Activated naive CD4-positive, alpha-beta T cell treated with Interleukin-2 at 50 U/mL for 16 hours (primary cell): Measurements from ENCODE around the gene TREML4.
"Not testable (repeated sequence)": the region's sequence is repeated elsewhere in the genome, so short reads cannot be mapped to it uniquely, and the experiment has no call there.

ENCODE experiments used
- DNase-seq: peaks from one replicate; pipeline ENCODE4 v3.0.0-alpha.2; 2020

The TREML4 gene, protein sequence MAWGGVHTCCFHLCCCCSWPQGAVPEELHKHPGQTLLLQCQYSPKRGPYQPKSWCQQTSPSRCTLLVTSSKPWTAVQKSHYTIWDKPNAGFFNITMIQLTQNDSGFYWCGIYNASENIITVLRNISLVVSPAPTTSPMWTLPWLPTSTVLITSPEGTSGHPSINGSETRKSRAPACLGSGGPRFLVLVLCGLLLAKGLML

DNA sequence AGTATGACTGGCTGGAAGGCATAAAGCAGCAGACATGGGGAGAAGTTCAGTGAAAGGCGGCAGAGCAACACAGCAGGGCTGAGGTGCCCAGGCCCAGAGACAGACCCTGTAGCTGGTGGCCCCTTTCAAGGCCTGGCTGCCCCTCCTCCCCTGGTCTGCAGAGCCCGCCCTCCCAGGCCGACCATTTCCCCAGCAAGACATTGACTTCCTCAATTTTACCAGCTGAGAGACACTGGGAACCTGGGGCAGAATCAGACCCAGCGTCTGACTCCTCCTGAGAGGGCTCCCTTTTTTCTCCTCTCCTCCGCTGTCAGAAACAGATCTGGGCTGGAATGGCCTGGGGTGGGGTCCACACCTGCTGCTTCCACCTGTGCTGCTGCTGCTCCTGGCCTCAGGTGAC is at the start of gene TREML4:
Gene TREML4 (plus strand): TSS at position 254 of the 400 bp plus-strand sequence. CDS start 79 bp downstream, at position 333.
- no peak for DNase-seq

DNA sequence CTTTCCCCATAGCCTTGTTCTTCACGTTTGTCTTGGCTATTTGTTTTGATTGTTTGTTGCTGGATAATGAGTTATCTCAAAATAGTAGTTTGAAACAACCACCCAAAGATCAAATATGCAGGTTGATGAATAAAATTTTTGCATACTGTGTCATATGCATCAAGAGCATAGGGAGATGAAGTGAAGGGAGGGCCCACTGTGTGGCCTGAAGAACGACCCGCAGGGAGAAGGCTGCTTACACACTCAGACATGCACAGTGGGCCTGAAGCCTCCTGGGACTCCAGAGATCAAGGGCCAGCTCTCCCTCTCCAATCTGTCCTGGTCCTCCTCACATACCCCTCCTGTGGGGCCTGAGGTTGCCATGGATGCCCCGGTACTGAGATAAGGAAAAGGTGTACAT is 49.0 kb upstream of the TREML4 start:
- DNase-seq, result no peak

DNA sequence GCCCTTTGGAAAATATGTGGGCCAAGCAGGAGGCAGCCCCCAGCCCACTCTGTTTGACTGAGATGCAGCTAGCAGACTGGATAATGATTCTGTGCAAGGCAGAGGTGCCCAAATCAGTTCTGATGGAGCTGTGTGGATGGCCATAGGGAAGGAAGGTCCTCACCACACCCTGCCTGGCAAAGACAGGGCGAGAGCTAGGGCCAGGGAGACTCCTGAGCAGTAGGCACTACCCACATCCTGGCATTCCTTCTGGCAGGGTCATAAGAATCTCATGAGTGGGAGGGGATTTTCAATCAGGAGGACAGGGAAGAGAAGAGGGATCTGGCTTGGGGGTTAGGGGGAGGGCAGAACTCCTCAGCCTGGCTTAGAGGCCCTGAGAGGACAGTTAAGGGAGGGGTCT is 46.6 kb upstream of the TREML4 start:
- DNase-seq, result no peak

DNA sequence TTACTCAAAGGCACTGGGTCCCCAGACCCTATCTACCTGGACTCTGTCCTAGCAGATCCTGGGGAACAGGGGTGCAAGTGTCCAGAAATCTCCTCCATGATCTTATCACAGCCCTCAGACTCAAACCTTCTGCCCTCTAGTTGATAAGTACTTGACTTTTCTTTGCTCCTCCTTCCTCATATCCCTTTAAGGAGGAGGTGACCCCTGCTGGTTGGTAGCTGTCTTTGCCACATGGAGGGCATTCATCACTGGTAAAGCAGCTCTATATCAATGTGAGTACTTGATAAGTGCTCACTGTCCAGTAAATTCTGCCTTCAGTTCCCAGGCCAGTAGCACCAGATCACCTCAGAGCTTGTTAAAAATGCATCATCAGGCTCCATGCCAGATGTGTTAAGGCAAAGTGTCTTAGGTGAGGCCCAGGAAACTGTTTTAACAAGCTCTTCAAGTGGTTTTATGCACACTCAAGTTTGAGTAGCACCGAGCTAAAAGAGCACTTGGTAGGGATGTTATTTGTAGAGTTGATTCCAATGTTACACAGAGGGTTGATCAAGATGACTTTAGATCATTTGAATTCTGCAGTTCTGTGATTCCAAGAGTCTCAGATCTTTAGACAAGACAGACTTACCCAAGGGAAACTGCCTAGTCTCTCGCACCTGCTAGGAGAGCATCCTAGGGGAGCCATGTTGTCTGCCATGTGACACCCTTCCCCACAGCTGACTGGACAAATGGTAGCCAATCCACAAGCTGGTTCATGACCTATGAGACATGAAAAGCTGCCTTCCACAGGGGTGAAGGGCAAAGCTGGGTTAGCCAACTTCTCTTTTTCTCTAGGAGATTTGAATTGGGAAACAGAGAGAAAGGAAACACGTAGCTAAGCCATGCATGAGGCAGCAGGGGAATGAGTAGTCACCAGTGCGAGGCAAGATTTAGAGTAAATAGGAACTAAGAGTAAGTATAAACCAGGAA is 45.8 kb upstream of the TREML4 start:
- DNase-seq, result peak; percentile 45

DNA sequence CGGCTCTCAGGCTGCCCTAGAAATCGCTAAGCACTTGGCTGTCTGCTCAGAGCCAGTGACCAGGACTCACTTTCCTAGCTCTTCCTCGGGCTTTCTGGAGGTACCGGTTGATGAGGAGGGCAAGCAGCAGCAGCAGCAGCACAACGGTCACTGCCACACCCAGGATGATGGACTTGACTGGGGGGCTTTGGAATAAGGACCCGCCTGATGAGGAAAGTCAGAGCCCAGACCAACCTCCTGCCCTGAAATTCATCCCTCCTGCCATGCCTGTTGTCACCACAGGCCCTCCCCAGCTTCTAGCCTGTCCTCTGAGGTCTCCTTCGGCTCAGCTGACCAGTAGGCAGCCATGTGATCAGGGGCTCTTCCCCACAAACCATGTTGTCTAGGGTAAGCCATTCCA is 43.4 kb upstream of the TREML4 start:
- no peak for DNase-seq

DNA sequence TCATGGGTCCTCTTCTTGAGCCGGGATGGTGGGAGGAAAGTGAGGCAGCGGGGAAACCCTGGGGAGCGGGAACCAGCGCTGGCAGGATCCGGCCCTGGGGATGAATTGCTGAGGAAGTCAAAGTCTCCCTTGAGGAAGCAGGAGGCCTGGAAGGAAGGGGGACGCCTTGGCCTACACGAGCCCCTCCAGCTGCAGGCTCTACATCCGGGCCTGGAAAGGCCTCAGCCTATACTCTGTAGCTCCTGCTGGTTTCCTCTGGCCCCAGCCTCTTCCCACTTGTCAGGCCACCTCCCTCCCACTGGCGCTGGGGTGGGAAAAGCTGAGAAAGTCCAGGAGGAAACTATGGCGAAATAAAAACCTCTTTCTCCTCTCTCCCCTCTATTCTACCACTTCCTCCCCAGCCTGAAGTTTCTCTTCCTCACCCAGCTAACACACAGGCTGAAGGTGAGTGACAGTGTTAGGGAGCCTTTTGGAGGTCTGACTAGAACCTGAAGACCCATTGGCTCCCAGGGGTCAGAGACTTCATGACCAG is 42.1 kb upstream of the TREML4 start:
- no peak for DNase-seq

DNA sequence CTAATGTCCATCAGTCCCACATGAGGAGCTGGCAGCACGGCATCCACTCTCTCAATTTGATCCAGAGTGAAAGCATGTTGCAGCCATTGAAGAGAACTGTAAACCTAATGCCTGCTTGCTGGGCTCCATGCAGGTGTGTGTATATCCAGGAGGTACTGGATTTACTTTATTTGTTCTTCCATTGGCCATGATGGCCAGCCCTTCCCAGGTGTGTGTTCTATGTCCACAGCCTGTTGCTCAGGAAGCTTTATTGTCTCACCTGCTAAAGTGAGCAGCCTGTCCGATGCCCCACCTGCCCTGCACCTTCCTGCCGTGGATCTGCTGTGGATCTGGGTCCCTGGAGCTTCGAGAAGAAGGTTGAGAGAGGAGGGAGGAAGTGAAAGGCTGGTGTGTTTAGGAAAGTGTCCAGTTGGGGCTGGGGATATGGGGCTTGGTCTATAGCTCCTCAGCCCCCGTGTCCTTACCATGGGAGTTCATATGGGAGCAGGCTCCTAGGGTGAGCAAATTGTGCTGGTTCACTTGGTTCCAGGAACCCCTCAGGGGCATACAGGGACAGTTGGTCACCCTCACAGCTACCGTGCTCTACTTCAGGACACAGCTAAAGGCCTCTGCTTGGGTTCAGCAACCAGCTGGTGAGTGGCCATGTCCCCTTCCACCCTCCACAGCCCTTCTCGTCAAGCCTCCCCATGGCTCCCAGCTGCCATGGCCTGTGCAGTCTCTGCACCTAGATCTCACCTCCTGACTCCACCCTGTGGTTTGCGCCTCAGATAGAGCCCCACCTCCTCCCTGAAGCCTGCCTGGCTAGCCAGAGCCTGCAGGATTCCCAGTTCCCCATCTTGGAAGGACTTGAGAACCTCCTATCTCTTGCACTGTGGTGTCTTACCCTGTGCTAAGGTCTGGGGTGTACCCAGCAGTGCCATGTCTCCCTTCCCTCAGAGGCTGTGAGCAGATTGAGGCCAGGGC is 39.9 kb upstream of the TREML4 start:
- no peak for DNase-seq

DNA sequence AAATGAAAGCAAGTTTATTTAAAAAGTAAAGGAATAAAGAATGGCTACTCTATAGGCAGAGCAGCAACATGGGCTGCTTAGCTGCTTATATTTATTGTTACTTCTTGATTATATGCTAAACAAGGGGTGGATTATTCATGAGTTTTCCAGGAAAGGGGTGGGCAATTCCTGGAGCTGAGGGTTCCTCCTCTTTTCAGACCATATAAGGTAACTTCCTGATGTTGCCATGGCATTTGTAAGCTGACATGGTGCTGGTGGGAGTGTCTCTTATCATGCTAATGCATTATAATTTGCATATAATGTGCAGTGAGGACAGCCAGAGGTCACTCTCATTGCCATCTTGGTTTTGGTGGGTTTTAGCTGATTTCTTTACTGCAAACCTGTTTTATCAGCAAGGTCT is 39.1 kb upstream of the TREML4 start:
- DNase-seq, result not testable (repeated sequence)

DNA sequence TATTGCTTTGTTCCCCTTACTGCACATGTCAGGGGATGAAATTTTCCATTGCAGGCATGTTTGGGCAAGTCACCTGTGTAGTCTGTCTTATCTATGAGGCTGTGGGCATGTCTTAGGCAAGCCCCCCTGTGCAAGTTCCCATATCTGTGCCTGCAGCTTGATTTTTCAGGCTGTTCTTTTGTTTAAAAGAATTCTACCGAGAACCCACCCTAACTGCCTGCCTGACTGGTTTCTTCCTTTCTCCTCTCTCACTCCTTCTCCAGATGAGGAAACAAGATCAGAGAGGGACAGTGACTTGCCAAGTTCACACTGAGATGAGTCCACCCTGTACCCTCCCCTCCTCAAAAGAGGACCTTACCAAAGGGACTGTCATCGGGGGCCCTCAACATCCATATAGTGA is 38.2 kb upstream of the TREML4 start:
- no peak for DNase-seq

DNA sequence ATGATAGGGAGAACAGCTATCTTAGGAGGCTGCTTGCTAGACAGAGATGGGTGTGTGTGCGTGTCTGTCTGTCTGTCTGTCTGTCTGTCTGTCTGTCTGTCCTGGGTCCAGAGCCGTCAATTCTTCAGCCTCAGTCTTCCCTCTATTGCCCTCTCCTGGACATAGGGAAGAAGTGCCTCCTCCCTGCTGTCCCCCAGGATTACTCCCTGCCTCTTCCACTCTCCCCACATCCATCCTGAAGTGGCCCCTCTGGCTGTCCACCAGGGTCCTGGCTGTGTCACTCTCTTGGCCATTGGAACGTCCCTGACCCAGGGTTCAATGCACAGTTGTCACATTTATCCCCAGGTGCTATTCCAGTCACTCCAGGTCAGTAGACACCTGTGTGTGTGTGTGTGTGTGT is 37.4 kb upstream of the TREML4 start:
- DNase-seq, result no peak

DNA sequence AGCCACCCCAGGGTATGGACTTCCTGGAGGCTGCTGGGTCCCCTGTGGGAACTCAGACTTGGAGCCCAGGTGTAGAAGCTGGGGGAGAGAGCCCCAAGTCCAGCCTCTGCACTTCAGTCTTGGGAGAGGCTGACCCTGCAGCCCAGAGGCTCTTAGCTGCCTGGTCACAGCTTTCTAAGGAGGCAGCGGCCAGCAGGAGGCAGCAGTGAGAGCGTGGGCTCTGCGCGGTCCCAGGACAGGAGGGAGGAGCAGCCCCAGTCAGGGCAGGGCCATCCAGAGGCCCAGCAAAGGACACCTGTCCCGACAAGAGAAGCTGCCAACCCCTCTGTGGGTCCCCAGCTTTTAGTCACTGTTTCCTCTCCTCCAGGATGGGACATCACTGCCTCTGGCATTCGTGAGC is 36.6 kb upstream of the TREML4 start:
- DNase-seq, result peak; percentile 29

DNA sequence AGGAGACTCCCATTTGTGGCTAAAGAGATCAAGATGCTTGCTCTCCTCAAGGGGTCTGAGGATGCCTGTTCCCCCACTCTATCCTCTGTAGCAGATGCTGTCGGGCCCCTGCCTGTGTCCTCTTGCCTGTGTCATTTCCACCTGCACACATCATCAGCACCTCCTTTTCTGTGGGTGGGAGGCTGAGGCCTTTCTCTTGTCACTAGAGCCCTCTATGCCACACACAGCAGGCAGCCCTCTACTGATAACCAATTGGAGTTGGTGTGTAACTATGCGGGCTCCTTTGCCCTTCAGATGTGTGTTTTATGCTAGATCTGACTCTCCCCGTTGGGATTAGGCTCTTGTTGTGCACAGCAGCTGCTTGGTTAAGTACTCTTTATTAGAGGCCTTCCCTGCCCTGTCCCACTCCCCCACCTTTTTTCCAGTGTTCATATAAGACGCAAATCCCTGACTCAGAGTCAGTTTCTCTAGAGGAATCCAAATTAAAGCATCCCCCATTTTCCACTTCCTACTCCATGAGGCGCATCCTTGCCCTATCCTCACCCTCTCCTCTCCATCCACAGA is 34.9 kb upstream of the TREML4 start:
- no peak for DNase-seq

DNA sequence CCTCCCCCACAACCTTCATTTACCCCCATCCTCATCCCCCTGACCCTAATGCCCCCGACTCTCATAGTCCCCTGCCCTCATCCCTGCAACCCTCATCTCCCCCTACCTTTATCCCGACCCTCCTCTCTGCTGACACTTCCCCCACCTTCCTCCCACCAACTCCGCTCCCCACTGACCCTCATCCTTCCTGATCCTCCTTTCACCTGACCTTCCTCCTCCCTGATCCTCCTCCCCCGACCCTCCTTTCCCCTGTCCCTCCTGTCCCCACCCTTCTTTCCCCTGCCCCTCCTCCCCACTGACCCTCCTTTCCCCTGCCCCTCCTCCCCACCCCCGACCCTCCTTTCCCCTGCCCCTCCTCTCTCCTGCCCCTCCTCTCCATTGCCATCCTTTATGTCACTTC is 34.3 kb upstream of the TREML4 start:
- DNase-seq, result no peak

DNA sequence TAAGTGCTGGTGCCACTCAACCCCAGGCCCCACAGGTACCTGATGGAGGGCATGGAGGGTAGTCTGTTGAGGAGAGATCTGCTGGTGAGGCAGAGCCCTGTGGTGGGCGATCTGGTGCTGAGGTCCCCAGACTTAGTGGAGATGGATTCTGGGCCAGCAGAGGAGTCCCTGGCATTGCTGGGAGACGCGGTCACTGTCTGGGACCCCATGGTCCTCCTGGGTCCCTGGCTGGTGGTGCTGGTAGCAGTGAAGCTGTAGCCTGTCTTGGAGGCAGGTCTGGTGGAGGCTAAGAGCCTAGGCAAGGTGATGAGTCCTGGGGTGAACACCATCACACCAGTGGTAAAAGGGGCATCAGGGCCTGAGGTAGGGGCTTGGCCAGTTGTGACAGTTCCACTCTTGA is 33.8 kb upstream of the TREML4 start:
- DNase-seq, result no peak

DNA sequence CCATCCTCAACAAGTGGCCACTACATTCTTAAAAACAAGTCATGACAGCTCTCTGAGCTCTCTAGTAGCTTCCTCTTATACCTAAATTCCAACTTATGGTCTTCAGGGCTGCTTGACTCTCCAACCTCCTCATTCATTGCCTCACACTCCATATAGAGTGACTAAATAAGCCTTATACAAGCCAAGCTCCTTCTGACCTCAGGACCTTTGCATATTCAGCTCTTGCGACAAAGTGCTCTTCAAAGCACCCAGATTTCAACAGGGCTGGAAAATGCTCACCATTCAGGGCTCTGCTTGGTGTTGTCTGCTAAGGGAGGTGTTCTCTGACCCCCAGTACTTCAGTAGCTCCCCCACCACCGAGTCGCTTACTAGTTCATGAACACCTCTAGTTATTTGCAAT is 30.9 kb upstream of the TREML4 start:
- DNase-seq, result no peak

DNA sequence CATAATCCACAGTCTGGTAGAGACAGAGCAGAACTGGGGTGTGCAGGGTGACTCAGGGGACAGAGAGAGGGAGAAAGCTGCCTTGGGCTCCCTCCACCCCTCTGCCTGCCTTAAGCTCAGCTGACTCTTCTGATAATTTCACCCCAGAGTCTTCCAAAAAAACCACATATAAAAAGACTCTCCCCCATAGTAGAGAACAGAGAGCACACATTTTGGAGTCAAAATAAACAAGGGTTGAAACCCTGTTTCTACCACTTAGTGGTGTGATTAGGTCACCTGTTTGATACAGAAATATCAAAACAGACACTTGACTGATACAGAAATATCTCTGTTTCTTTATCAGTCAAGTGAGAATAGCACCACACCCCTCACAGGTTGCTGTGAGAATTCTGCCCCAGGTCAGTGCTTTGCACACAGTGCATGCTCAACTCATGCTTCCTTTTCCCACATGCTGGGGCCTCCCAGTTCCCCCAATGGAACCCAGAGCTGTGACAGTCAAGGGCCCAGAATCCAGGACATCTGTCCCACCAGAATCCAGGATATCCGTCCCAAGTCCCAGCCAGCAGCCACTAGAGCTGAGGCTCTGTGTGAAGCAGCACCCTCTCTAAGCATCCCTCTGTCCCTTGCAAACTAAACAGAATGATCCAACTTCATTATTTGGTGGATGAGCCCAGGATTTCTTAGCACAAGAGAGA is 28.4 kb upstream of the TREML4 start:
- DNase-seq, result peak; percentile 44

DNA sequence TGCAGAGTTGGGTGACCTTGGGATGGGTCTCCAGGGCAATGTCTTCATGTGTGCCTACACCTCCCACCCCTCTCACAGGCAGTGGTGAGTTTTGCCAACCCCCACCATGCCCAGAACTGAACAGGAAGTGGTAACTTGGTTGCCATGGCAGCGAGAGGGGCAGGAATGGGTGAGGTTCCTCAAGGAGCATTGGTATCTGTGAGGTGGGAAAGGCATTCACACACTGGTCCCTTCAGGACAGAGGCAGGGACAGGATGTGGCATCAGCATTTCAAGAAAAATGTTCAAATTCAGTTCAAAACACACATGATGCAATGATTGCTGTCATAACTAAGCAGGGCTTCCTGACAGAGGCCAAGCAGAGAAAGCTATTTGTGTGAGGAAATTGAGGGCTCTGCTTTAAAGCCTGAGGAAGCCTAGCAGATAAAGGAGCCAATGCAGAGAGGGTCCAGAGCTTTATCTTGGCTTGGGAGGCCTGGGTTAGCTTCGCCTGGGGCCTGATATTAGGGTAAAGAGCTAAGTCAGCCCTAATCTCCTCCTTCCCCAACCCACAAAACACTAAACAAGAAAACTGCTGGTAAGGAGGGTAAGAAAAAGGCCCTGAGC is 27.8 kb upstream of the TREML4 start:
- DNase-seq, result peak; percentile 56

DNA sequence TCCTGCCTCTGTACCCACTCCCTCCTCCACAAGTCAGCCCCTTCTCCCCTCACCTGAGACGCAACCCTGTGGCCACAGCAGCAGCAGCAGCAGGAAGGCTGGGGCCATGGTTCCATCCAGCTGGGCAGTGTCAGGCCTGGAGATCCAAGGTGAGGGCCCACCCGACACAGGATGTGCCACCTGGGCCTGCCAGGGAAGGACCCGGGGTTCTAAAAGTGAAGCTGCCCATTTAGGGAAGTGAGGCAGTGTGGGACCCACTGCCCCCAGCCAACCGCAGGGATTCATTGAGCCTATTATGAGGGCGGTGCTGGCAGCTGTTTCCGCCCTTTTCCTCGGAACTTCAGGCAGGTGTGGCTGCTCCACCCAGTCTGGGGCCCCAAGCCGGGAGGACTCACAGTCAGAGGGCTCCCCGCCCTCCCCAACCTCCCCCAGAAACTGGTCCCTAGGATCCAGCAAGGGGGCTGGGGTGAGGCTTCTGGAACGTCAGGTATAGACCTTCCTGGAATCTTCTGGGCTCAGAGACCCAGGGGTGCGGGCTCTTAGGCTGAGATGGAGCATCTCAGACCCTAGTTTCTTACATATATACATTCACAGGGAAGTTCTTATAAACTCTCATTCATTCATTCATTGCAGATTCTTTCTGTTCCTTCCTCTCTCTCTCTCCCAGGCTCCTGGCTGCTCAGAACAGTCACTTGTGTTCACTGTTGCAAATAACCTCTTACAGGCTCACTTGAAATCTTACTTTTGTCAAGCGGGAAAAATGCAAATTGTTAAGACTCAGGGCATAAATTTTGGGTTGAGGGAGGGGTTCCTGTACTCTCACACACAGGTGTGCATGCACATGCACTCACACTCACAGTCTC is 27.0 kb upstream of the TREML4 start, which contains the start of gene TREML2:
Gene TREML2 (minus strand): TSS at position 249 of the 863 bp plus-strand sequence. CDS start 141 bp downstream, at position 108.
- peak; percentile 27 for DNase-seq

DNA sequence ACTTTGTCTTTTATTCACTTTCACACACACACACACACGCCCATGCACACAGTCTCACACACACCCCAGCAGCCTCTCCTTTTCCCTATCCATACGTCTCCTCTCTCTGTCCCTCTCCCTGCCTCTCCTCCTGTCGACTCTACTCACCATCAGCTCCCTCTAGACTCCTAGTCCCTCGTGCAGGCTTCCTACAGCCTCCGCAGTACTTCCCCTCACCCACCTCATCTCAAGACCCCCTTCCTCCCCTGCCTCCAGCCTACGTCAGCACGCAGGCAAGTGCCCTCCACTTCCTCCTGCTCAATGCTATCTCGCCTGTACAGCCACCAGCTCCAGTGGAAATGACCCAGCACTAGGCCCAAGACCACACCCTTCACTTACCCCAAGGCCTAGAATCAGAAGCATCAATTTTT is 26.4 kb upstream of the TREML4 start:
- DNase-seq, result no peak

DNA sequence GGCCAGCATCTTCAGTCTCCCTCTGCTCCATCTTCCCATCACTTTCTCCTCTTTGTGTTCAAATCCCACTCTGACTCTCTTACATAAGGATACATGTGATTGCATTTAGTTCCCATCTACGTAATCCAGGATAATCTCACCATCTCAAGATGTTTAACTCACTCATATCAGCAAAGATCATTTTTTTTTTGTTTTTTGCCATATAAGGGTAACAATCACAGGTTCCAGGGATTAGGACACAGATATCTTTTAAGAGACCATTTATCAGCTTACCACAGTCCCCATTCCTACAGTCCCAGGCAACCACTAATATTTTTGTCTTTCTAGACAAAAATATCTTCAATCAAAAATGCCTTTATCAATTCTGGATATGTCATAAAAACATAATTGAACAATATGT is 24.0 kb upstream of the TREML4 start:
- DNase-seq, result no peak
